Measurements from ENCODE around the gene CABCOCO1.

GRCh38 chr10:61683319-61683718, 20.6 kb downstream of the CABCOCO1 start:
- TF ChIP-seq CTCF (IDR thresholded peaks at IDR 0.05): no peak
- TF ChIP-seq POLR2A (IDR thresholded peaks at IDR 0.05): no peak

All from body of pancreas (tissue), 4 donors.